Measurements from ENCODE around the gene SEMA6A. TPM values are rescaled to one million over a fixed set of nuclear protein-coding genes. Genes with fewer than 3 reads are reported as not detected.

SEMA6A gene
- total and polyA plus RNA-seq, 9 of the 15 experiments (the other 6 are each of a cell fraction or from before 2014, with no cell fraction given), result 0.04 to 0.42 (median 0.18) TPM; not detected in 5

DNA sequence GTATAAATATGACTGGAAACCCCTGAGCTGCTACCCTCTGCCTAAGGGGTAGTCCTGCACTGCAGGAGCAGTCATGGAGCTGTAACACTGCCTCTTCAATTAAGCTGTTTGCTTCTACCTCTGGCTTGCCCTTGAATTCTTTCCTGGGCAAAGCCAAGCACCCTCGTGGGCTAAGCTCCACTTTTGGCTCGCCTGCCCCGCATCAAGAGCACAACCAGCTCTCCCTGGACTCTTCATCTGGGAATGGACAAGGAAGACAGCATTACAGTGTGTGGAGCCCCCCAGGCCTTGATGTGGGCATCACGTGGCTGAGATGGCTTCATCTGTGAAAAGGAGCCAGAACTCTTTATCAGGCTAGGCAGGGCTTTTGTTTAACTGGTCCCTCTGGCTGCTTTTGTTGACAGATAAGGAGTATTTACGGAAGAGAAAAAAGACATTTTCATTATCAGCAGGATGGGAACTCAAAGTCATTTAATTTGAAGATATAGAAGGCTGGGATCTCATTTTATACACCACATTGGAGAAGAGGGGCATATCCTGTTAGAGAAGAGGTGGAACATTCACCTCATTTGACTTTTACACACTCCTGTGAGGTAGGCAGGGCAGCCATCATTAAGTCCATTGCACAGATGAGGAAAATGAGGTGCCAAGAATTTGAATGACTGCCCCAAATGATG, 137.8 kb downstream of the SEMA6A start (continued):
- TF ChIP-seq E2F6 (IDR thresholded peaks at IDR 0.05; ENCODE audit: borderline replicate concordance in 1 of 2, extremely low read depth in 1 of 2, insufficient read depth in 1 of 2, insufficient read length in 1 of 2, low read depth in 1 of 2, low read length in 1 of 2, poor library complexity in 1 of 2, severe bottlenecking in 1 of 2) (no peak), ZNF280A (IDR thresholded peaks at IDR 0.05; ENCODE audit: low read depth, partially characterized antibody) (no peak), MNT (conservative IDR thresholded peaks at IDR 0.05) (0 out of 4 replicates have a peak, but pooled peaks of 1 of the 2 experiments have one; percentile 13), HMG20B (CRISPR knock-in tag; IDR thresholded peaks at IDR 0.05) (no peak), SMARCB1 (IDR thresholded peaks at IDR 0.05; ENCODE audit: insufficient read length, low read depth) (no peak), BRF1 (IDR thresholded peaks at IDR 0.05; ENCODE audit: borderline replicate concordance, extremely low read depth, insufficient read length) (no peak), ATF2 (CRISPR knock-in tag; IDR thresholded peaks at IDR 0.05) (no peak), NBN (IDR thresholded peaks at IDR 0.05; ENCODE audit: low read depth) (no peak), TEAD4 (IDR thresholded peaks at IDR 0.05; ENCODE audit: low read length) (0 out of 2 replicates have a peak, but pooled peaks have one; percentile 54), TEAD4 (CRISPR knock-in tag; IDR thresholded peaks at IDR 0.05; ENCODE audit: borderline replicate concordance) (no peak), ZNF551 (CRISPR knock-in tag; IDR thresholded peaks at IDR 0.05) (no peak), NR2C1 (IDR thresholded peaks at IDR 0.05) (no peak), NR2C1 (tag; IDR thresholded peaks at IDR 0.05) (no peak), NFIC (IDR thresholded peaks at IDR 0.05) (peak; percentile 26), MECOM (CRISPR knock-in tag; IDR thresholded peaks at IDR 0.05) (no peak), HNRNPK (IDR thresholded peaks at IDR 0.05; ENCODE audit: low read depth, low read length, poor library complexity, severe bottlenecking) (no peak), KLF13 (tag; IDR thresholded peaks at IDR 0.05; ENCODE audit: borderline replicate concordance, low read depth) (no peak), SMARCA4 (IDR thresholded peaks at IDR 0.05) (peak; percentile 35; the same call in 1 of the 2 replicates), NCOR1 (IDR thresholded peaks at IDR 0.05) (peak; percentile 63), RBM39 (optimal IDR thresholded peaks at IDR 0.05; ENCODE audit: low read depth, low read length) (no peak), ARNT (IDR thresholded peaks at IDR 0.05) (no peak), POLR2G (IDR thresholded peaks at IDR 0.05; ENCODE audit: low read depth, low read length) (no peak)
- TF ChIP-seq, protein P1, sequence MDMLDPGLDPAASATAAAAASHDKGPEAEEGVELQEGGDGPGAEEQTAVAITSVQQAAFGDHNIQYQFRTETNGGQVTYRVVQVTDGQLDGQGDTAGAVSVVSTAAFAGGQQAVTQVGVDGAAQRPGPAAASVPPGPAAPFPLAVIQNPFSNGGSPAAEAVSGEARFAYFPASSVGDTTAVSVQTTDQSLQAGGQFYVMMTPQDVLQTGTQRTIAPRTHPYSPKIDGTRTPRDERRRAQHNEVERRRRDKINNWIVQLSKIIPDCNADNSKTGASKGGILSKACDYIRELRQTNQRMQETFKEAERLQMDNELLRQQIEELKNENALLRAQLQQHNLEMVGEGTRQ (CRISPR knock-in tag; IDR thresholded peaks at IDR 0.05), result peak; percentile 46

All from K562 (cell line).